Karpas-422 (cell line): Measurements from ENCODE around the gene IDUA. TPM values are rescaled to one million over a fixed set of nuclear protein-coding genes. Genes with fewer than 3 reads are reported as not detected.

Experiments
- DNase-seq: peaks from one replicate; pipeline ENCODE4 v3.0.0-alpha.2; 2015
- H2AFZ ChIP-seq: fragments of 200-600 bp; sonication (generic); 2 replicates; pipeline ENCODE4 v1.6.1; 2014; ENCODE audit warnings: antibody characterized with exemption, low read length, mixed read lengths
- H3K27ac ChIP-seq: fragments of 200-600 bp; sonication (generic); 2 replicates; pipeline ENCODE4 v1.5.1; 2014; ENCODE audit warnings: mild to moderate bottlenecking, low read length, moderate library complexity
- H3K27me3 ChIP-seq: fragments of 200-600 bp; sonication (generic); 2 replicates; pipeline ENCODE4 v1.6.1; 2014; ENCODE audit warnings: low read length, mixed read lengths
- H3K36me3 ChIP-seq: fragments of 200-600 bp; sonication (generic); 2 replicates; pipeline ENCODE4 v1.6.1; 2014; ENCODE audit warnings: low read length, mixed read lengths; ENCODE audit not compliant: insufficient read depth
- H3K4me1 ChIP-seq: fragments of 200-600 bp; sonication (generic); 2 replicates; pipeline ENCODE4 v1.6.1; 2014; ENCODE audit warnings: mild to moderate bottlenecking, low read length, mixed read lengths
- H3K4me2 ChIP-seq: fragments of 200-600 bp; sonication (generic); 2 replicates; pipeline ENCODE4 v1.6.1; 2014; ENCODE audit warnings: low read length, low read depth, mild to moderate bottlenecking; ENCODE audit not compliant: poor library complexity, severe bottlenecking
- H3K4me3 ChIP-seq: fragments of 200-600 bp; sonication (generic); 2 replicates; pipeline ENCODE4 v1.5.1; 2014; ENCODE audit warnings: mild to moderate bottlenecking, antibody characterized with exemption, low read length, mixed read lengths
- H3K79me2 ChIP-seq: fragments of 200-600 bp; sonication (generic); 2 replicates; pipeline ENCODE4 v1.6.1; 2014; ENCODE audit warnings: mild to moderate bottlenecking, low read length, mixed read lengths
- H3K9ac ChIP-seq: fragments of 200-600 bp; sonication (generic); 2 replicates; pipeline ENCODE4 v1.6.0; 2014; ENCODE audit warnings: low read length
- H3K9me2 ChIP-seq: fragments of 200-600 bp; sonication (generic), shearing (Covaris generic); replicated peaks from 2 replicates; pipeline ENCODE4 v1.6.0; 2014; ENCODE audit warnings: mild to moderate bottlenecking, low read length, moderate library complexity; ENCODE audit not compliant: insufficient read depth
- H3K9me3 ChIP-seq: fragments of 300-700, 200-600 bp; sonication (generic); 2 replicates; pipeline ENCODE4 v1.6.1; 2014; ENCODE audit warnings: low read length, mixed read lengths
- H4K20me1 ChIP-seq: fragments of 200-600 bp; sonication (generic); 2 replicates; pipeline ENCODE4 v1.6.1; 2014; ENCODE audit warnings: mild to moderate bottlenecking, antibody characterized with exemption, low read length, low read depth; ENCODE audit not compliant: insufficient read depth
- total RNA-seq: library from RNA; depleted of rRNA; stranded (reverse); fragments of >200 nt; shearing (Covaris generic); gene quantifications from 2 replicates; pipeline ENCODE4 v1.2.3, GENCODE V29; 2014; ENCODE audit warnings: low replicate concordance

IDUA gene
- total RNA-seq, 1 experiment from 2014 or later, result 20.8 TPM

- Histone ChIP-seq H3K27me3 (no peaks in the 10 kb centered on the region), H3K9ac (no peak overlapping the region), H3K79me2 (no peaks in the 10 kb centered on the region), H3K27ac (no peak overlapping the region), H3K4me2 (no peak overlapping the region), H2AFZ (no peak overlapping the region), H3K36me3 (no peaks in the 10 kb centered on the region), H3K4me3 (no peak overlapping the region), H3K4me1 (no peaks in the 10 kb centered on the region), H3K9me3 (no peaks in the 10 kb centered on the region), H4K20me1 (no peaks in the 10 kb centered on the region), H3K9me2 (no peaks in the 10 kb centered on the region)
- no peak for DNase-seq
Measured at GRCh38 chr4:1030559-1030958, 43.7 kb downstream of the IDUA start.

GRCh38 chr4:1031346-1031745, 44.5 kb downstream of the IDUA start:
- no peaks in the 10 kb centered on the region for H3K9me2 ChIP-seq
- H2AFZ ChIP-seq, result no peak overlapping the region
- no peaks in the 10 kb centered on the region for H3K79me2 ChIP-seq
- no peak overlapping the region for H3K4me3 ChIP-seq
- no peaks in the 10 kb centered on the region for H3K36me3 ChIP-seq
- H3K9me3 ChIP-seq, result no peaks in the 10 kb centered on the region
- H3K9ac ChIP-seq, result no peak overlapping the region
- H4K20me1 ChIP-seq, result no peaks in the 10 kb centered on the region
- no peaks in the 10 kb centered on the region for H3K27me3 ChIP-seq
- H3K4me1 ChIP-seq, result no peaks in the 10 kb centered on the region
- H3K4me2 ChIP-seq, result no peak overlapping the region
- no peak overlapping the region for H3K27ac ChIP-seq
- DNase-seq, result no peak

- DNase-seq, result peak; percentile 63
- H3K9ac ChIP-seq, result no peak overlapping the region
- H3K27me3 ChIP-seq, result no peaks in the 10 kb centered on the region
- no peaks in the 10 kb centered on the region for H3K36me3 ChIP-seq
- H3K4me3 ChIP-seq, result no peak overlapping the region
- no peaks in the 10 kb centered on the region for H3K9me3 ChIP-seq
- no peaks in the 10 kb centered on the region for H3K79me2 ChIP-seq
- no peaks in the 10 kb centered on the region for H3K4me1 ChIP-seq
- no peak overlapping the region for H3K27ac ChIP-seq
- no peaks in the 10 kb centered on the region for H4K20me1 ChIP-seq
- no peak overlapping the region for H2AFZ ChIP-seq
- H3K4me2 ChIP-seq, result no peak overlapping the region
- no peaks in the 10 kb centered on the region for H3K9me2 ChIP-seq
Measured at GRCh38 chr4:1031956-1032795, 45.3 kb downstream of the IDUA start.

- H3K36me3 ChIP-seq, result no peaks in the 10 kb centered on the region
- no peak overlapping the region for H3K27ac ChIP-seq
- no peaks in the 10 kb centered on the region for H3K4me1 ChIP-seq
- H3K9me3 ChIP-seq, result no peaks in the 10 kb centered on the region
- no peaks in the 10 kb centered on the region for H4K20me1 ChIP-seq
- no peak overlapping the region for H3K4me3 ChIP-seq
- H3K79me2 ChIP-seq, result no peaks in the 10 kb centered on the region
- H3K27me3 ChIP-seq, result no peaks in the 10 kb centered on the region
- no peak overlapping the region for H3K4me2 ChIP-seq
- H3K9me2 ChIP-seq, result no peaks in the 10 kb centered on the region
- no peak overlapping the region for H3K9ac ChIP-seq
- H2AFZ ChIP-seq, result no peak overlapping the region
- no peak for DNase-seq
Measured at GRCh38 chr4:1032861-1033260, 46.0 kb downstream of the IDUA start.

GRCh38 chr4:1033840-1034551, 47.2 kb downstream of the IDUA start:
- H3K4me2 ChIP-seq, result no peak overlapping the region
- no peaks in the 10 kb centered on the region for H3K36me3 ChIP-seq
- H3K27me3 ChIP-seq, result no peaks in the 10 kb centered on the region
- H3K9me2 ChIP-seq, result no peaks in the 10 kb centered on the region
- no peaks in the 10 kb centered on the region for H4K20me1 ChIP-seq
- H3K9me3 ChIP-seq, result no peaks in the 10 kb centered on the region
- no peaks in the 10 kb centered on the region for H3K79me2 ChIP-seq
- no peak overlapping the region for H3K9ac ChIP-seq
- no peaks in the 10 kb centered on the region for H3K4me1 ChIP-seq
- no peak overlapping the region for H3K27ac ChIP-seq
- no peak overlapping the region for H2AFZ ChIP-seq
- no peak overlapping the region for H3K4me3 ChIP-seq
- DNase-seq, result no peak

GRCh38 chr4:1035510-1035909, 48.7 kb downstream of the IDUA start:
- Histone ChIP-seq H2AFZ (no peak overlapping the region), H3K4me3 (no peak overlapping the region), H3K36me3 (no peaks in the 10 kb centered on the region), H3K9me3 (no peaks in the 10 kb centered on the region), H3K9ac (no peak overlapping the region), H3K4me1 (no peaks in the 10 kb centered on the region), H4K20me1 (no peaks in the 10 kb centered on the region), H3K27ac (no peak overlapping the region), H3K27me3 (no peaks in the 10 kb centered on the region), H3K9me2 (no peaks in the 10 kb centered on the region), H3K79me2 (no peaks in the 10 kb centered on the region), H3K4me2 (no peak overlapping the region)
- no peak for DNase-seq

GRCh38 chr4:1036095-1036494, 49.3 kb downstream of the IDUA start:
- Histone ChIP-seq H3K9me2 (no peaks in the 10 kb centered on the region), H3K9ac (no peak overlapping the region), H2AFZ (no peak overlapping the region), H3K4me3 (no peak overlapping the region), H3K36me3 (no peaks in the 10 kb centered on the region), H3K4me1 (no peaks in the 10 kb centered on the region), H3K27me3 (no peaks in the 10 kb centered on the region), H3K9me3 (no peaks in the 10 kb centered on the region), H3K79me2 (no peaks in the 10 kb centered on the region), H3K4me2 (no peak overlapping the region), H4K20me1 (no peaks in the 10 kb centered on the region), H3K27ac (no peak overlapping the region)
- DNase-seq, result no peak

GRCh38 chr4:1036976-1037810, 50.3 kb downstream of the IDUA start:
- Histone ChIP-seq H3K9me2 (no peaks in the 10 kb centered on the region), H3K27ac (no peak overlapping the region), H3K4me3 (no peak overlapping the region), H3K36me3 (no peaks in the 10 kb centered on the region), H3K9ac (no peak overlapping the region), H3K27me3 (no peaks in the 10 kb centered on the region), H3K4me1 (no peaks in the 10 kb centered on the region), H3K9me3 (no peaks in the 10 kb centered on the region), H3K4me2 (no peak overlapping the region), H3K79me2 (no peaks in the 10 kb centered on the region), H4K20me1 (no peaks in the 10 kb centered on the region), H2AFZ (no peak overlapping the region)
- no peak for DNase-seq
